Measurements from ENCODE around the gene TOR1A.

TOR1A gene

GRCh38 chr9:129762985-129763926 lies 60.7 kb downstream of the TOR1A start:
- Mint-ChIP-seq H3K9me3 (no peaks in the 10 kb centered on the region), H3K4me3 (no peak overlapping the region), H3K36me3 (ENCODE audit: insufficient read depth) (no peaks in the 10 kb centered on the region), H3K27ac (no peak overlapping the region), H3K4me1 (ENCODE audit: low read depth in 2 of 2) (no peaks in the 10 kb centered on the region), H3K27me3 (peaks cover 14 to 17% of the 10 kb centered on the region in 2 donors)
- DNase-seq (no peak), ATAC-seq (replicated peaks) (no peak)
